ELR (cell line): ENCODE data around the gene TRPV4.

Source experiments
- DNase-seq: peaks from one replicate; pipeline ENCODE4 v3.0.0-alpha.2; 2015; ENCODE audit warnings: low read depth

TRPV4 gene

DNA sequence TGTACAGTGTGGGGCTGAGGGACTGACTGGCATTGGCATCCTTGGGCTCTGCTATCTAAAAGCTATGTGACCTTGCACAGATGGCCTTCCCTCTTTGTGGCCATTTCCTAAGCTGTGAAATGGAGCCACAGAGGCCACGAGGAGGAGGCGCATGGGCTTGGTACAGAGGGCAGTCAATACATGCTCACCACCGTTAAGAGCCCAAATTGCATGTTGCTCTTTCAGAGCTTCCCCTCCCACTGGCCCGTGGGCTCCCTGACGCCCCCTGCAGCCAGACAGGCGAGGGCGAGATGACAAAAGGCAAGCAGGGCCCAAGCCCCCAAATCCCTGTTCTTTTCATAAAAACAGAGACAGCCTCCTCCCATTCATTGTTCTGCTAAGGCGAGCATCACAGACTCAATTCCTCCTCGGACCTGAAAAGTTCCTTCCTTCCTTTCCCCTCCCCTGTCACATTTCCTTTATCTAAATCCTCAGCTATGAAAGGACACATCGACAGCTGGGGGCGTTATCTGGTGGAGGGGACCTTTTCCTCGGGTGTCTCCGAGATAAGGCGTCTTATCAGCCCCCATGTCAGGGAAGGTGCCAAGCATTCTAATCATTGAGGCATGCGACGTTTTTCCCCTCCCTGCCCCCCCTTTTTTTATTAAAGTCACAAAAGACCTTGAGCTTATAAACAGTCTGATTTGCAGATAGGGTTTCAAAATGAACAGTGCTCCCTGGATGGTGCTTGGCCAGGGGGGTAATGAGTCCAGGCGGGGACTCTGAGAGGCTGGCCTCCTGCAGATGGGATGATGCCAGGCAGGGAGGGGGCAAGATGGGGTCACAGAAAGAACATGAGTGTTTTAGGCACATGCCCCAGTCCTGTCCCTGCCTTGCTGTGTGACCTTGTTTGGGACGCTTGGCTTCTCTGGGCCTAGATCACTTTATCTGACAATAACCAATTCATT is 93.2 kb downstream of the TRPV4 start:
- DNase-seq, result peak; percentile 11

DNA sequence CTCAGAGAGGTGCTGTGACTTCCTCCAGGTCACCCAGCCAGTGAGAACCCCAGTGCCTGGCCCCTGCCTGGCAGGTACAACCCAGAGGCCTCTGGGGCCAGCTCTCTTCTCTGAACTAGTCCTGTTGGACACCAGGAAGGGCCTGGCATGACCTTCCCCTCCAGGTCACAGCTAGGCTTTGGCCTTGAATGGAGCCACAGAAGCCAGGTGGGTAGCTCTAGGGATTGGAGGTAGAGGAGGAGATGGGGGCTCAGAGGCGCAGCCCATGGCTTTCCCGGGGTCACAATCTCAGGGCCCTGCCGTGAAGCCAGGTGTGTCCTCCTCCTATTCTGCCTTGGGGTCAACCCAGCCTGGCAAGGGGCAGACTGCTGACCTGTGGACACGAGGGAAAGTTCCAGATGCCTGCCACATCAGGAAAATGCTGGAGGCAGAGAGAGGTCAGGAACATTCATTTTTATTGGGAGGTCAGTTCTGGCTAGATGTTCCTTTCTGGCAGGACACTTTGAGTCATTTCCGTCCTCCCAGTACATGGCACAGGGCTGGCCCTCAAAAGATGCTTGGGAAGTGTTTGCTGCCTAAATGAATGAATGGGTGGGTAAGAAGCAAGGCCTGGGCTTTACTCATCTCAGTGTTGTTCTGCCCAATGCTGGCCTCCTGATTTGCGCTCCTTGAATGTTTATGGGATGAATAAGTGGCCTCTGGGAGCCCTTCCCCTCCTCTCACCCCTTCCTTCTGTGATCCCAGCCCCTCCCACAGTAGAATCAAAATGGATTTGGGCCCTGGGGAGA is 94.1 kb downstream of the TRPV4 start:
- peak; percentile 76 for DNase-seq

DNA sequence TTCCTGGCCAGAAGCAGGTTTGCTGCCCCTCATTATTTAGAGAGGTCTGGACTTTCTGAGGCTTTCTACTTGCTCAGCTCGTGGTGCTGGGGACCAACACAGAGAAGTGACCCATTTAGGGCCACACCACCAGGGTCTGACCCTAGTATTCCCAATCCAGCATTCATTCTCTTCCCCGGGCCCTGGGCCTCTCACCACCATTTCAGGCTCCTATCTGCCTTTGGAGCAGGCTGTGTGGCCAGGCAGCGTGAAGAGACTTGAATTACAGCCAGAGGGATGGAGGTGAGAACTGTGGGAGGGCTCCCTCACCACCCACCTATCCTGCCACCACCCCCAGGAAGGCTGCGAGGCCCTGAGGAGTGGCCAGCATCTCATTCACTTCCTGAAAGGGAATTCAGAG is 95.0 kb downstream of the TRPV4 start:
- DNase-seq, result no peak

DNA sequence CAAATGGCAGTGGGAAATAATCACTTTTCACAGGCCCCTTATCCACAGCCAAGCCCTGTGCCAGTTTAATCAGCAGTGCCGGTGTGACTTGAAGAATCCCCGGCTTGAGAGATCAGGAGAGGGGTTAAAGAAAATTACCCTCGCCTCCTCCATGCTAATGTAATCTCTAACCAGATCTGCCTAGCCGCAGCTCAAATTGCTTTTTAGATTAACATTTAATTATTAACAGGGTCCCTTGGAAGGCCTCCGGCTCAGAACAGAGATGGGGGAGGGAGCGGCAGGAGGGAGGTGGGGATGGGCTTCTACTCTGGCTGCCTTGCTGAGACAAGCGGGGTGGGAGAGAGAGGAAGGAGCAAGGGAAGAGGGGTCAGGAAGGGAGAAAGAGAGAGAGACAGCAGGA is 95.6 kb downstream of the TRPV4 start:
- DNase-seq, result no peak

DNA sequence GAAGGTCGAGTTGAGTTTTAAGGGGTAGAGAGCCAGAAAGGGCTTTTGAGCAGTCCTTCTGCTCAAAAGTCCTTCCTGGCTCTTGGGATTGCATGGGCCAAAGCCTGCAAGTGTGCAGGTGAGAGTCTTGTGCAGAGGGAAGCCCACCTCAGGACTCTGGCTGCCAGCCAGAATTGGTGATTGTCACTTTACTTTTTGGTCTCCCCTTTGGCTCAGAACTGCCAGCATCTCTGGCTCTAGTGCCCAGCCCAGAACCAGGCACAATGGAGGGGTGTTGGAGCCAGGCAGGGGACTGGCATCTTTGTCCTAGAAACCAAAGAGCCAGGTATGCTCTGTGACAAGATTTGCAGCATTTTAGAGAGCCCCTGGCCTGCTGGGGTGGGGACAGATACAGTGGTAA is 96.1 kb downstream of the TRPV4 start:
- no peak for DNase-seq

DNA sequence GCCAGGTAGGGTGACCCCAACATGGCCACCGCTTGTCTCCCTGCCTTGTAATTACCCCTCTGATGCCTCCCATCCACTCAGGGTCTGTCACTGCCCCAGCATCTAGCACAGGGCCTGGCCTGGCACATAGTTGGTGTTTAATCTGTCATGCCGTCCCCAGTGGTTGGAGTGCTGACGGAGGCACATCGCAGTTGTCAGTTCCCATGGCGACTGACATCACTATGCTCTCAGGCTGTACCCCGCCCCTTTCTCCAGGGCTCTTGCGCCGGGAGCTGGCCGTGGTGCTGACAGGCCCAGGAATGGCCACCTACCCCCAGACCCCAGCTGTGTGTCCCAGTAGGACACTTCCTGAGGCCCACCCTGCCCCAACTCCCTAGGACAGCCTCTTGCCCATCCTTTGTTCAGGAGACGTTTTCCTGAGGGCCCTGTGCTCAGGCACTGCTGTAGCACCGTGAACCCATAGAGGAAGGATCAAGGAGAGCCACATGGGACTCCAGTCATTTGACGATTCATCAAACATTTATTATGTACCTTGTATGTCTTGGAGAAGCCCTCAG is 96.6 kb downstream of the TRPV4 start:
- DNase-seq, result peak; percentile 53

DNA sequence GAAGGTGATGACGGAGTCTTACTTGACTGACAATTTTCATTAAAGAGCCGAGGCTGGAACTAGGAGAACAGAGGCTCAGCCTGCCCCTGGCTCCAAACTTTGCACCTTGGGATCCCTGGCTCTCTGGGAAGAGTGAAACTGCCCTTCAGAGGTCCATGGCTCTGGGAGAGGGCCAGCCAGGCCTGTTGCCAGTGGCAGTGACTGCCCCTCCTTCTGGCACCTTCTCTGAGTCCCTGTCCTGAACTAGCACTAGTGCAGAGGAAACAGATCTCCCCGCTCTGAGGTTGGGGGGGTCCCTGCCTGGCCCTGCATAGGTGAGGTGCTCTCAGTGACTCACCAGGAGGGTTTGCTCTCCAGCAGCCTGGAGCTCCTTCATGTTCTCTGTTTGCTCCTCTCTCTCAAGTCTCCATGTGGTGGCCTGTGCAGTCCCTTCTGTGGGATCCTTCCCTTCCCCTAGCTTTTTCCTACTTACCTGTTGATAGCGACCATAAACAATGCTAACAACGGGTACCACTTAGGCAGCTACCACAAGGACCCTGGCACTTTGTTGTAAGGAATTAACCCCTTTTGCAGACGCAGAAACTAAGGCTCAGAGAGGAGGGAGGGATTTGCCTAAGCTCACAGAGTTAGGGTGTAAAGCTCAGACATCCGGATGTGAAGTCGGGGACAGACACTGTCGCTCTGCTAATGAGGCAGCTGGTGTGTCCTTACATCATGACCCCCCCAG is 97.2 kb downstream of the TRPV4 start:
- no peak for DNase-seq

DNA sequence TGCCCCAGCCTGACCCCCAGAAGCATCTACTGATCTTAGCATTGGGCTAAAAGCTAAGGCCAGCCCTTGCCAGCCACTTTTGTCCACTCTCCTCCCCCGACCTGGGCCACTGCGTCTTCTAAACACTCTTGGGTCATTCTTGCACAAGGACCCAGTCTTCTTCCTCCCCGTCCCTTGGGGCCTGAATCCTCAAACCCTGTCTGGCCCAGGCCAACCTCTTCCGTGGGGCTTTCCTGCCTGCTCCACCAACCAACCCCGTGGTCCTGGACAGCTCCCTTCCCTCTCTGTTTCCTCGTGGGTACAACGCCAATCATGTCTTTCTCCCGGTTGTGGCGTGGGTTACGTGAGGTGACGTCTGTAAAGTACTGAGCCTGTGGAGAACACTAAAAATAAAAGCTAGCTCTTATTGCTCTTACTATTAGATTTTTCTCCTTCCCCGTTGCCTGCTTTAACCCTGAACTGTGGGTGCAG is 98.1 kb downstream of the TRPV4 start:
- no peak for DNase-seq

DNA sequence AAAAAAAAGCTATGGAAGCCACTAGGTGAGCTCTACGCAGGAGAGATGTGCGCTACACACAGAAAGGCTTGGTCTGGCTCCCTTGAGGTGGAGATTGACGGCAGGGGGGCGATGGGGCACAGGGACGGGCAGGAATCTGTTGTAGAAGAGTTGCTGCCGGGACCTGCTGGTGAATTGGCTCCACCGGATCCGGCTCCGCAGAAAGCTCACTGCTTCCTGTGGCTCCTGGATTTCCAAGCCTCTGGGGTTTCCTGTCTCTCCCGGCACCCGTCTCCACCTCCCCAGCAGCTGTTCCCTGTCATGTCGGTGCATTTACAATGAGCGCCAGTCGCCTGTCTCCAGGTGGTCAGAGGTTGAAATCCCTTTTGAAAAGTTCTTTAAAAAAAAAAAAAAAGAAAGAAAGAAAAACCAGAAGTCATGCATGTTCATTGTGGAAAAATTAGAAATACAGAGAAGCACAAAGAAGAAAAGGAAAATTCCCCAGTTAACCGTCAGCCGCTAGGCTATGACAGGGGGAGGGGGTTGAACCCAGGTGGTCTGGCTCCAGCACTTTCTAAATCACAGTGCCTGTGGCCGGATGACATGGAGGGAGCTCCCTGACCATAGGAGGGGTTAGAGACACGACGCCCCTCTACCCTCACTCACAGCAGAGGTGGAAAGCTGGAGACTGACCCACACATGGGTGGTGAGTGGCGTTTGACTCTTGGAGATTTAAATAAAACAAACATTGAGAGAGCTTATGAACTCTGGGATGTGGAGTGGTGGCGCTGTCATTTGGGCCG is 98.8 kb downstream of the TRPV4 start:
- DNase-seq, result peak; percentile 8
